HG02840 (cell line): Measurements from ENCODE around the gene TIMP2.

ENCODE experiments used
- ATAC-seq: cut with Tn5 transposase; IDR thresholded peaks from one replicate; pipeline ENCODE4 v1.9.1; 2021; ENCODE audit warnings: mild to moderate bottlenecking, moderate library complexity, moderate number of reproducible peaks; ENCODE audit not compliant: unreplicated experiment, low FRiP score

Gene TIMP2

GRCh38 chr17:78840780-78841611, 84.2 kb downstream of the TIMP2 start, which contains the start of gene USP36:
TSS of gene USP36 (minus strand) at chr17:78840814. CDS start at chr17:78836363, 4,451 bp downstream.
- peak; percentile 91 for ATAC-seq

GRCh38 chr17:78840530-78840779, 84.7 kb downstream of the TIMP2 start:
- no peak for ATAC-seq

DNA sequence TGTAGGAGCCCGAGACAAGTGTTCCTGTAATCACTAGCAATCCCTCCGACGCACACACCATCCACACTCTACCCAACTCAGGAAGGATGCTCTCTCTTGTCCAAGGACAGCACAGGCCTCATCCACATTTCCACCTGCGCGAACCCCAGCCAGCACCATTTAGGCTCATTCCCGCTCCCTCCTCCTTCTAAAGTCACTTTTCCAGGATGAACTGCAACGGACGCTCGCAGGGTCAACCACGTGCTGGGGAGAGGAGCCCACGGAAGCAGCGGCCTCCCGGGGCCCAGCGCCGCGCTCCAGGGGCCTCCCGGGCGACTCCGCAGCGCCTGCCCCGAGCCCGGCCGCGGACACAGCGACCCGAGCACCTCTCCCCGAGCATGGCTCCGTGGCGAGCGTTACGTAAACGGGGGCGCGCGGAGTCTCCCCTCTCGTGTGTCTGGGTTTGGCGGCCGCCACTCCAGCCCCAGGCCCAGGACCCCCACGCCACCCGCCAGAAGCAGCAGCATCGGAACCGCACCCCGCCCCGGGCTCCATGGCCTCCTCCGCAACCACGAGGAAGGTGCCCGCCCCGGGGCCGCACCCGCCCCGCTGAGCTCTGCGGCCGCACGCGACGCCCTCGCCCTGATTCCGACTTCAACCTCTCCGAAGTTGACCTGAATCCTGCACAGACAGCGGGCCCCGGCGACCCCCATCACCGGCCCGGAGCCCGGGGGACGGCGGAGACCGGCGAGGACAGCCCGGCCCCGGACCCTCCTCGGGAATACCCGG, 85.2 kb downstream of the TIMP2 start:
- ATAC-seq = peak; percentile 15

- ATAC-seq = no peak
Observed at GRCh38 chr17:78839235-78839761, 85.9 kb downstream of the TIMP2 start.

GRCh38 chr17:78838574-78839005, 86.6 kb downstream of the TIMP2 start:
- no peak for ATAC-seq

- ATAC-seq = no peak
Observed at GRCh38 chr17:78836420-78837021, 88.7 kb downstream of the TIMP2 start.

- ATAC-seq = no peak
Observed at GRCh38 chr17:78834571-78834970, 90.6 kb downstream of the TIMP2 start.

- ATAC-seq = no peak
Observed at GRCh38 chr17:78832541-78832810, 92.7 kb downstream of the TIMP2 start.

GRCh38 chr17:78831688-78832540, 93.3 kb downstream of the TIMP2 start:
- no peak for ATAC-seq

DNA sequence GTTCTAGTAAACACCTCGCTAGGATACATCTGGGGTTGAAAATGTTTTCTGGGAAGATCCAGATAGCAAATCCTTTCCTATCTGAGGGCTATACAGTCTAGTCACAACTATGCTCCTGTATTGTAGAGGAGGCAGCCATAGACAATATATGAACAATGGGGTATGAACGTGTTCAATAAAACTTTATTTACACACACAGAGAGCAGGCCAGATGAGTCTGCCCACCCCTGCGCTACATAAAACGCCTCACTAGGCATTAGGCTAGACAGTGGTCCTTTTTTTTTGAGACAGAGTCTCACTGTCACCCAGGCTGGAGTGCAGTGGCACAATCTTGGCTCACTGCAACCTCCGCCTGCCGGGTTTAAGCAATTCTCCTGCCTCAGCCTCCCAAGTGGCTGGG, 95.7 kb downstream of the TIMP2 start:
- ATAC-seq = no peak

- ATAC-seq = no peak
Observed at GRCh38 chr17:78828470-78829185, 96.6 kb downstream of the TIMP2 start.

DNA sequence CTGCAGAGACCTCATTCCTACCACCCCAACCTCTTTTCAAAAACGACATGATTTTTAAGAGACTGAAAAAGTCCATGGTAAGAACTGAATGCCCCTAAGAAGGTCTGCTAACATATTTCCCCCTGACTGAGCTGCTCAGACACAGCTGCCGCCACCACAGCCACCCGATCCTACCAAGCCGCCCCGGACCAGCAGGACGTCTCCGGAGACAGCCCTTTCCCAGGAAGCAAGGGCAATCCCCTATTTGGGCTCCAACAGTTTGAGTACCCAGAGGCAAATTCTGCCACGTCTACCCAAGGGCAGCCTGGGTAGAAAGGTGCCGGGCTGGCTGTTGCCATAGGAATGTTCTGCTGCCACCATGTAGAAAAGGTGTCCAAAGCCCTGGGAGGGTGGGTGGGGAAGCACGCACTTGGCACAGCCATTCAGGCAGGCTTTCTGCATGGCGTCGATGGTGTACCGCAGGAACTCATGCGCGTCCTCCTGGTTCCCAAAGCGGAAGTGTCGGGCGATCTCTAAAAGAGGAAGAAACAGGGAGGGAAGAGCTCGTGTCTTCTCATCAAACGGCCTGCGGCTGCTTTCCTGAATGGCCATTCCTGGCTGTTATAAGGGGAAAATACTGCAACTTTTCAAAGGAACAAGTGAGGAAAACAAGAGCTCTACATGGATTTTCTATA, 98.2 kb downstream of the TIMP2 start:
- ATAC-seq = no peak

- no peak for ATAC-seq
Observed at GRCh38 chr17:78826421-78826820, 98.8 kb downstream of the TIMP2 start.

DNA sequence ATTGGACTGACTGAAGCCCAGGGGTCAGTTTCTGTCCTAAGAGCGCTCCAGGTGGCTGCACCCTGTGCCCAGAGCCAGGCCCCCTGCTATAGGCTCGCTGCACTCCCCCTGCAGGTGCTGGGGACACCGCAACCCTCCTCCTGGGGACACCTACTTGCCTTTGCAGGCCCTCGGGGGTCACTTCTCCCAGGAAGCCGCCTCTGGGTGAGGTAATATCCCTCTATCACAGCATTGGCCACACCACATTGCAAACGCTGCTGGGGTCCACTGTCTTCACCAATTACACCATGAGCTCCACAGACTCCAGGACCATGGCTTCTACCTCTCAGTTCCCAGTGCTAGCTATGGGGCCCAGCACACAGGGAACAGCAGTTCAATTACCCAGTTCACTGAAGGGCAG, 99.5 kb downstream of the TIMP2 start:
- no peak for ATAC-seq

- no peak for ATAC-seq
Observed at GRCh38 chr17:78824240-78824639, 100.9 kb downstream of the TIMP2 start.

DNA sequence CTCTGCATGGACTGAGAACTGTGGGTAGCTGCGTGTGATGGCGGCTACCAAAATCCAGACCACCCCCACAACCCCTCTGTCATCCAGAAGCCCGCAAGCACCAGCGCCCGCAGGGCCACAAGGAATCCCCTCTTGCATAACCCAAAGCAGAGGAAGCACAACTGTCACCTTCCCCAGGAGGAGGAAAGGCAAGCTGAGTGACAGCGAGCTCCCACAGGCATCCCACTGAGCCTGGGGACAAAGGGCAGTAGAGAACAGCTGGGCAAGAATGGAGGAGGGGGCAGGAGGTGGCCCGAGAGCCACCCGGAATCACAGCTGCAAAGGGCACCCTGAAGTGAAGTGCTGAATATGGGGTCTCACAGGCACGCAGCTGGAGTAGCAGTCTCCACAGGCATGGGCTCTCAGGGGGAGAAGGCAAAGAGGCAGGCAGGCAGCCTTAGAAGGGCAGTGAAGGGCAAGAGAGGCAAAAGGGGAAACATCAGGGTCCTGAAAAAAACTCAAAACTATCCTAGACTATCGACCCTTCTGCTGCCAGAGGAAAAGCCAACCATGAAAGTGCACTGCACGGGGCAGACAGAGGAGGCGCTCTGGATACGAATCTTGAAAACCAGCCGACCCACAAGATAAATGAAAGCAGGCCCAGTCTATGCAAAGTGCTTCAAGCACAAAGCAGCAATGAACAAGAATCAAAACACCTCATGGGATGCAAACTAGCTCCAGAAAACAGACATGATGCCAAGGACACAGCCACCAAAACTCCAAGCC, 101.7 kb downstream of the TIMP2 start:
- ATAC-seq = no peak

DNA sequence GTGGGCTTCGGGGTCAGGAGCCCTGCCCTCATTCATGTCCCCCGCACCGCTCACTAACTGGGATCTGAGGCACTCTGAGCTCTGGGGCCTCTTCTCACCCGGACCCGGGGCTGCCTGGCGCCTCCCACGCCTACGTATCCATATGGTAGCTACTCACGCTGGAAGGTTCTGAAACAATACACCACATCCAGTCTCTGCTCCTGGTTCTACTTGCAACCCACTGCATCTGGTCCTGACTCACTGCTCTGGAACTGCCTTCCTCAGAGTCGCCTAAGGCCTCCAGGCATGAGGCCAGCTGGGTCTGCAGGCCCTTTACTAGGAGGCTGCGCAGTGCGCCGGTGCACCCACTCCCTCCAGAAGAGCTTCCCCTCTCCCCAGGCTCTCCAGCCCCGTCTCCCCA, 102.6 kb downstream of the TIMP2 start:
- ATAC-seq = no peak

- ATAC-seq = no peak
Observed at GRCh38 chr17:78821961-78822360, 103.2 kb downstream of the TIMP2 start.

- ATAC-seq = no peak
Observed at GRCh38 chr17:78820841-78821240, 104.3 kb downstream of the TIMP2 start.
